Adrenal gland (tissue), 12 donors: ENCODE results near the gene ARHGAP19. TPM values are rescaled to one million over a fixed set of nuclear protein-coding genes. Genes with fewer than 3 reads are reported as not detected.

Experiments
- DNase-seq, 7 donors: peaks; one replicate each; pipeline ENCODE4 v3.0.0-alpha.2; 2019 to 2020
- H3K27ac ChIP-seq, 5 donors: fragments of 200-600 bp; sonication (generic) in 4 of 5; 1 replicate in 3 of 5; 2 replicates in 2 of 5; pipeline versions ENCODE4 v1.5.1 to v1.8.0; 2016 to 2020; ENCODE audit warnings: mild to moderate bottlenecking in 1 of 5
- H3K27me3 ChIP-seq: fragments of 200-600 bp; 2 replicates; pipeline ENCODE4 v1.8.0; 2021
- H3K36me3 ChIP-seq, 2 donors: fragments of 200-600 bp; replicated peaks in 1 of 2; 1 replicate in 1 of 2; 2 replicates in 1 of 2; pipeline versions ENCODE4 v1.5.1 to v1.8.0; 2018 to 2022
- H3K4me1 ChIP-seq, 2 donors: fragments of 200-600 bp; replicated peaks in 1 of 2; 1 replicate in 1 of 2; 2 replicates in 1 of 2; pipeline versions ENCODE4 v1.5.1 to v1.8.0; 2018 to 2021
- H3K4me3 ChIP-seq, 4 donors: fragments of 200-600 bp; sonication (generic) in 3 of 4; one replicate each; pipeline ENCODE4 v1.5.1; 2016 to 2018
- H3K9me3 ChIP-seq, 3 donors: fragments of 200-600 bp; sonication (generic) in 1 of 3; replicated peaks in 1 of 3; 1 replicate in 2 of 3; 2 replicates in 1 of 3; pipeline versions ENCODE4 v1.5.1 to v1.8.0; 2016 to 2021
- POLR2A ChIP-seq, 2 donors: fragments of 450-650 bp; IDR thresholded peaks; one replicate each; pipeline ENCODE4 v1.6.1; 2017; ENCODE audit warnings: antibody characterized with exemption in 2 of 2, mild to moderate bottlenecking in 2 of 2, moderate library complexity in 1 of 2
- WGBS, 4 donors: extraction: QIAGEN DNeasy Blood & Tissue Kit in 2 of 4; methylation state at CpG; one replicate each; pipeline versions ENCODE4 v1.1.5 to v1.1.7; 2013 to 2017; 5-methylcytosine and 5-hydroxymethylcytosine counted together
- intact Hi-C, 2 donors: fragments of 100-400 bp; cut with DNase I; formaldehyde crosslinking; loops; one replicate each; pipeline versions ENCODE4 v1.14.1 to v1.15.0; 2022 to 2023
- polyA plus RNA-seq, 3 donors: library from polyadenylated mRNA; stranded (reverse); fragments of 200-250 nt in 2 of 3; fragments of 350-450 nt in 1 of 3; fragmentation: Illumina TruSeq in 1 of 3; extraction: RNeasy Lipid Tissue Mini Kit (QIAGEN cat#74804) in 1 of 3; gene quantifications; one replicate each; pipeline ENCODE4 v1.2.3, GENCODE V29; 2013 to 2014
- total RNA-seq, 9 donors: library from RNA; depleted of rRNA in 4 of 9; stranded (reverse); fragments of >200 nt in 4 of 9; fragments of 120-200 nt in 1 of 9; fragmentation: NEBNext Ultra II Directional in 1 of 9; extraction: Animal tissue kit (Norgen Biotek cat#: 25700) in 1 of 9; gene quantifications; one replicate each; pipeline versions ENCODE4 v1.1.0 to v1.2.4, GENCODE V29; 2013 to 2023
- TF ChIP-seq, protein P1 (sequence below), 6 experiments: fragments of 450-650 bp in 4 of 6; fragments of 200-600 bp in 2 of 6; sonication (generic) in 1 of 6; IDR thresholded peaks; 1 replicate in 5 of 6; 2 replicates in 1 of 6; pipeline versions ENCODE4 v1.5.1 to v1.8.0; 2016 to 2021; ENCODE audit warnings: antibody characterized with exemption in 6 of 6, mild to moderate bottlenecking in 2 of 6, moderate library complexity in 1 of 6
- donor health status: healthy with polysubstance abuse.
- donor health status: Bipolar disorder and iron deficiency.
- donor health status: DM: yes; HTN: yes; CAD: no.
- donor health status: DM: no; HTN: no; CAD: no.
- donor health status: DM: no; HTN: no; CAD: no.
- donor health status: DM: yes; HTN: yes; CAD: no.

Gene ARHGAP19
- total and polyA plus RNA-seq, 12 donors = 1.7 to 15.0 (median 6.8) TPM

DNA sequence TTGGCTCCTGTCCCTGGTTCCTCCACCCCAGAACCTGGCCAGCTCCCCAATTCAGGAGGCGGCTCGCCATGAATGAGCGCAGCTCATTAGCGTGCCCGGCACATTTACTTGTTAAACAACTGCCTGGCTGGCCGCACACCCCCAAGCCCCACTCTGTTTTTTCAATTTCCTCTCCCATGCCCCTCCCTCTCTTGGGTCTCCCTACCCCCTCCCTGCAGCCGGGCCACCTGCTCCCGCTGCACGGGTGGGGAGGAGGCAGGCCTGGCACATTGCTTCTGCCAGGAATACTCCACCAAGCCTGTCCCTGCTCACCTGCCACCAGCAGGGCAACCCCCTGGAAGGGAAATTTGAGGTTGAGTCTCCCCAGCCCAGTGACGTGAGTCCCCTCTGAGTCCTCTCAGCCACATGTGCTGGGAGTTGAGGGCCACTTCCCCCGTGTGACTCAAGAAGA is 104.2 kb downstream of the ARHGAP19 start:
- intact Hi-C loops = no loop called here
- no peak for DNase-seq
- Histone ChIP-seq H3K4me3 (no peak overlapping the region), H3K27ac (no peak overlapping the region), H3K4me1 (peaks cover 5 to 6% of the 10 kb centered on the region in 2 donors), H3K36me3 (no peaks in the 10 kb centered on the region), H3K9me3 (no peaks in the 10 kb centered on the region), H3K27me3 (peaks cover 19% of the 10 kb centered on the region)
- TF ChIP-seq, protein P1, sequence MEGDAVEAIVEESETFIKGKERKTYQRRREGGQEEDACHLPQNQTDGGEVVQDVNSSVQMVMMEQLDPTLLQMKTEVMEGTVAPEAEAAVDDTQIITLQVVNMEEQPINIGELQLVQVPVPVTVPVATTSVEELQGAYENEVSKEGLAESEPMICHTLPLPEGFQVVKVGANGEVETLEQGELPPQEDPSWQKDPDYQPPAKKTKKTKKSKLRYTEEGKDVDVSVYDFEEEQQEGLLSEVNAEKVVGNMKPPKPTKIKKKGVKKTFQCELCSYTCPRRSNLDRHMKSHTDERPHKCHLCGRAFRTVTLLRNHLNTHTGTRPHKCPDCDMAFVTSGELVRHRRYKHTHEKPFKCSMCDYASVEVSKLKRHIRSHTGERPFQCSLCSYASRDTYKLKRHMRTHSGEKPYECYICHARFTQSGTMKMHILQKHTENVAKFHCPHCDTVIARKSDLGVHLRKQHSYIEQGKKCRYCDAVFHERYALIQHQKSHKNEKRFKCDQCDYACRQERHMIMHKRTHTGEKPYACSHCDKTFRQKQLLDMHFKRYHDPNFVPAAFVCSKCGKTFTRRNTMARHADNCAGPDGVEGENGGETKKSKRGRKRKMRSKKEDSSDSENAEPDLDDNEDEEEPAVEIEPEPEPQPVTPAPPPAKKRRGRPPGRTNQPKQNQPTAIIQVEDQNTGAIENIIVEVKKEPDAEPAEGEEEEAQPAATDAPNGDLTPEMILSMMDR (IDR thresholded peaks at IDR 0.05) = no peak
- TF ChIP-seq POLR2A (IDR thresholded peaks at IDR 0.05) = no peak
- 68 to 78% (median 69%) methylated on average over 10 to 11 of the region's 11 CpGs for WGBS, 4 donors

DNA sequence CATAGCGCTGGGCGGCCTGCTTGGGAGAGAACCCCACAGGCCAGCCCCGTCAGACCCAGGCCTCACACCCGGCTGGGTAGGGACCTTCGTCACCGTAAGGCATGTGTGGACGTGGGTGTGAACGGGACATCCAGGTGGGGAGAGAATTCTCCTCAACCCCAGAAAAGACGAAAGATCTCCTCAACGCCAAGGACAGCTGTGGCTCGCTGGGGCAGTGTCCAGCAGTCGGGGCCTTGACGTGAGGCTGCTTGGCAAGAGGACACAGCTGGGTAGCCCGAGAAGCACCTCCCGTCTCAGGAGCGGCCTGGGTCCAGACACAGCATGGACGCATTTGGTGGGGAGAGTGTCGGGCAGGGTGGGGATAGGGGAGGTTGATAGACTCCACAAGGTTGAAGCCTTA is 105.5 kb downstream of the ARHGAP19 start:
- H3K27ac ChIP-seq = no peak overlapping the region
- TF ChIP-seq POLR2A (IDR thresholded peaks at IDR 0.05) = no peak
- intact Hi-C loops = no loop called here
- H3K4me1 ChIP-seq = peaks cover 5 to 6% of the 10 kb centered on the region in 2 donors
- no peak for DNase-seq
- WGBS, 4 donors = 82 to 91% (median 88%) methylated on average over 16 to 18 of the region's 18 CpGs
- H3K36me3 ChIP-seq = no peaks in the 10 kb centered on the region
- peaks cover 19% of the 10 kb centered on the region for H3K27me3 ChIP-seq
- no peak overlapping the region for H3K4me3 ChIP-seq
- no peaks in the 10 kb centered on the region for H3K9me3 ChIP-seq

DNA sequence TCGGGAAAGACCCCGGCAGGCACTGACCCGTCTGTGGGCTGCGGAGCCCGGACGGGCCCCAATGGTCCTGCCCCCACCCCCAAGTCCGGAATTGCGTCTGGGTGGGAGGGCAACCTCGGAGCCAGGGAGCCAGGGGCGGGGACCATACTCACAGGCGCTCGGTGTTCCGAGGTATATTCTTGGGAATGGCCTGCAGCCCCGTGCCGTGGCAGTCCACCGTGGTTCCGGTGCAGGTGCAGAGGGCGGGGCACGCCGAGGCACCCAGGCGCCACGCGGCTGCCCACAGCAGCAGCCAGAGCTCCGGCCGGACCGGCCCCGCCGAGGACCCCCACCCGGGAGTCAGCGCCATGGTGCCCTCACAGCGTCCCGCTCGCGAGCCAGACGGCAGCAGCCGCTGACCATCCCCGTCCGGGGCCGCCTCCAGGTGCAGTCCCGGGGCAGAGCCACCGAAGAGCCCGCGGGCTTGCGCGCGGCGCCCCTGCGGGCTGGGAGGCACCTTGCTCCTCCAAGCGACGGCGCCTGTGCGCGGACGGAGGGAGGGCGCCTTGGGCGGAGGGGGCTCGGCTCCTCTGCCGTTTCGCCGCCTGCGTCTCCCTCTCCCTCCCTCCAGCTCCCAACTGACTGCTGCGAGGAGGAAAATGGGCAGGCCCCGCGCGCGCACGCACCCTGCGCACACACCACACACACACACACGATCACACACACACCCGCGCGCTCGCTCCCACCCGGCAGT is 106.9 kb downstream of the ARHGAP19 start, which contains the start of gene SLIT1:
SLIT1 (minus strand) TSS at position 634 of the 733 bp plus-strand sequence; CDS start at position 349, 285 bp downstream.
- intact Hi-C loops = no loop called here
- no peaks in the 10 kb centered on the region for H3K9me3 ChIP-seq
- 1 to 2% (median 1%) methylated on average over 12 to 72 of the region's 74 CpGs; no CpG with 5 or more reads in 1 of the 4 donors for WGBS, 4 donors
- no peak for TF ChIP-seq POLR2A (IDR thresholded peaks at IDR 0.05)
- TF ChIP-seq, protein P1 (IDR thresholded peaks at IDR 0.05) = no peak
- DNase-seq = no peak
- no peak within 1 kb of the TSS for H3K4me3 ChIP-seq
- H3K27me3 ChIP-seq = peaks cover 19% of the 10 kb centered on the region
- H3K4me1 ChIP-seq = peaks cover 5 to 6% of the 10 kb centered on the region in 2 donors
- H3K36me3 ChIP-seq = no peaks in the 10 kb centered on the region
- no peak within 1 kb of the TSS for H3K27ac ChIP-seq

DNA sequence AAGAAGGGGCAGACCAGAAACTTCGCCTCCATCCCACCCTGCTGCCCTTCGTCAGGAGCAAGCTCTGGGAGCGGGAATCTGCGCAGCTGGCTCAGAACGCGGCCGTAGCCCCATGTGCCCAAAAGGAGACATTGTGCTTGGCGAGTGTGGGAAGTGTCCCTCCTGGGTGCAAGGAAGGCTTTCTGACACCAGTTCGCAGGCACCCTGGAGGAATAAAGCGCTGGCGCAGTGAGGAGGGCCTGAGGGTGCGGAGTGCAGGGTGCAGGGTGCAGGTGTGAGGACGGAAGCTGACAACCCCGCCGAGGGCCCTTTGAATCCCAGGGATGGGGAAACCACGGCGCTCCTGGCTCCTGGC is 107.5 kb downstream of the ARHGAP19 start:
- Histone ChIP-seq H3K4me3 (no peak overlapping the region), H3K4me1 (peaks cover 5 to 6% of the 10 kb centered on the region in 2 donors), H3K27me3 (peaks cover 19% of the 10 kb centered on the region), H3K9me3 (no peaks in the 10 kb centered on the region), H3K27ac (no peak overlapping the region), H3K36me3 (no peaks in the 10 kb centered on the region)
- WGBS, 4 donors = 22 to 43% (median 33%) methylated on average over 10 to 17 of the region's 17 CpGs
- TF ChIP-seq, protein P1 (IDR thresholded peaks at IDR 0.05) = no peak
- no peak for TF ChIP-seq POLR2A (IDR thresholded peaks at IDR 0.05)
- intact Hi-C loops = no loop called here
- DNase-seq = no peak
